Measurements from ENCODE around the gene CSF2.

Gene CSF2

GRCh38 chr5:132055441-132055807, 18.2 kb upstream of the CSF2 start:
- DNase-seq: no peak

- DNase-seq: peak; percentile 56 to 77
Measured at GRCh38 chr5:132055808-132056609, 17.6 kb upstream of the CSF2 start.

GRCh38 chr5:132056610-132057497, 16.7 kb upstream of the CSF2 start:
- DNase-seq: no peak

- no peak for DNase-seq
Measured at GRCh38 chr5:132057498-132058255, 15.9 kb upstream of the CSF2 start.

- DNase-seq: no peak
Measured at GRCh38 chr5:132058646-132059042, 14.9 kb upstream of the CSF2 start.

- peak in 1 of 2 donors; percentile 56 for DNase-seq
Measured at GRCh38 chr5:132059043-132059695, 14.4 kb upstream of the CSF2 start.

- no peak for DNase-seq
Measured at GRCh38 chr5:132059696-132060500, 13.7 kb upstream of the CSF2 start.

- no peak for DNase-seq
Measured at GRCh38 chr5:132060501-132061161, 13.0 kb upstream of the CSF2 start, which contains the start of gene IL3. IL3 (plus strand) TSS chr5:132060655; CDS start chr5:132060707, 52 bp downstream.

- peak; percentile 63 to 81 for DNase-seq
Measured at GRCh38 chr5:132063090-132063911, 10.3 kb upstream of the CSF2 start.

GRCh38 chr5:132064140-132064539, 9.4 kb upstream of the CSF2 start:
- DNase-seq: no peak

GRCh38 chr5:132064738-132065331, 8.8 kb upstream of the CSF2 start:
- peak; percentile 68 to 81 for DNase-seq

- peak; percentile 38 to 68 for DNase-seq
Measured at GRCh38 chr5:132065351-132065937, 8.1 kb upstream of the CSF2 start.

GRCh38 chr5:132065951-132066701, 7.5 kb upstream of the CSF2 start:
- DNase-seq: no peak

GRCh38 chr5:132066871-132067270, 6.7 kb upstream of the CSF2 start:
- DNase-seq: no peak

GRCh38 chr5:132067451-132067850, 6.1 kb upstream of the CSF2 start:
- DNase-seq: no peak

GRCh38 chr5:132067941-132068808, 5.4 kb upstream of the CSF2 start:
- DNase-seq: no peak

- no peak for DNase-seq
Measured at GRCh38 chr5:132069561-132069960, 4.0 kb upstream of the CSF2 start.

GRCh38 chr5:132069994-132070393, 3.6 kb upstream of the CSF2 start:
- no peak for DNase-seq
